Kidney epithelial cell (primary cell): Measurements from ENCODE around the gene BCAS3. TPM values are rescaled to one million over a fixed set of nuclear protein-coding genes. Genes with fewer than 3 reads are reported as not detected.

ENCODE experiments used
- DNase-seq: peaks from one replicate; pipeline ENCODE4 v3.0.0-alpha.2; 2010; ENCODE audit warnings: low read depth
- H3K27me3 ChIP-seq: 2 replicates; pipeline ENCODE4 v1.6.0; 2011; ENCODE audit warnings: low read length; ENCODE audit not compliant: control insufficient read depth, insufficient read depth
- H3K36me3 ChIP-seq: 2 replicates; pipeline ENCODE4 v1.5.1; 2011; ENCODE audit warnings: low read length; ENCODE audit not compliant: control insufficient read depth, insufficient read depth
- H3K4me3 ChIP-seq: 2 replicates; pipeline ENCODE4 v1.5.1; 2011; ENCODE audit warnings: low read depth, mild to moderate bottlenecking, control low read depth, low read length
- total RNA-seq: library from RNA; depleted of rRNA; stranded (reverse); fragments of >200 nt; gene quantifications from 2 replicates; pipeline ENCODE4 v1.2.3, GENCODE V29; 2015
- TF ChIP-seq, protein P1 (sequence below): IDR thresholded peaks from 2 replicates; pipeline ENCODE4 v1.5.1; 2011; ENCODE audit warnings: mild to moderate bottlenecking, moderate library complexity, low read length, control low read depth, inconsistent platforms; ENCODE audit not compliant: insufficient read depth, poor library complexity, severe bottlenecking

Gene BCAS3
- total RNA-seq, 1 donor from 2014 or later, result 26.7 TPM

DNA sequence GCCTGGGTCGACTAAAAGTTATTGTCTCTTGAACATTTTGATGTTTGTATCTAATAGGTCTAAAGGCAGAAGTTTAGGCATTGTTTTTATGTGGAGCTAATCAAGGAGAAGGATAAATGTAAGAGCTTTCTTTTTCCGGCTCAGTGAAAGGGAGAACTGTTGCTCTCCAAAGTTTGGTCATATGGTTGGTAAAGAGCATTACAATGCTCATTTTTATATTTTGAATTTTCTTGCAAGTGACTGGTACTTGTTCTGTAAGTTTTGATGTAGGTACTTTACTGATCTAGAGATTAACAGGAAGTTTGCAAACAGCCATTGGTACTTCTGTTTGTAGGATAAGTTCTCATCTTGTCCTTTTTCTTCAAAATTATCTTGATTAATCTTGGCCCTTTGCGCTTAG lies 30.9 kb upstream of the BCAS3 start:
- TF ChIP-seq, protein P1, sequence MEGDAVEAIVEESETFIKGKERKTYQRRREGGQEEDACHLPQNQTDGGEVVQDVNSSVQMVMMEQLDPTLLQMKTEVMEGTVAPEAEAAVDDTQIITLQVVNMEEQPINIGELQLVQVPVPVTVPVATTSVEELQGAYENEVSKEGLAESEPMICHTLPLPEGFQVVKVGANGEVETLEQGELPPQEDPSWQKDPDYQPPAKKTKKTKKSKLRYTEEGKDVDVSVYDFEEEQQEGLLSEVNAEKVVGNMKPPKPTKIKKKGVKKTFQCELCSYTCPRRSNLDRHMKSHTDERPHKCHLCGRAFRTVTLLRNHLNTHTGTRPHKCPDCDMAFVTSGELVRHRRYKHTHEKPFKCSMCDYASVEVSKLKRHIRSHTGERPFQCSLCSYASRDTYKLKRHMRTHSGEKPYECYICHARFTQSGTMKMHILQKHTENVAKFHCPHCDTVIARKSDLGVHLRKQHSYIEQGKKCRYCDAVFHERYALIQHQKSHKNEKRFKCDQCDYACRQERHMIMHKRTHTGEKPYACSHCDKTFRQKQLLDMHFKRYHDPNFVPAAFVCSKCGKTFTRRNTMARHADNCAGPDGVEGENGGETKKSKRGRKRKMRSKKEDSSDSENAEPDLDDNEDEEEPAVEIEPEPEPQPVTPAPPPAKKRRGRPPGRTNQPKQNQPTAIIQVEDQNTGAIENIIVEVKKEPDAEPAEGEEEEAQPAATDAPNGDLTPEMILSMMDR, result no peak
- Histone ChIP-seq H3K27me3 (no peaks in the 10 kb centered on the region), H3K36me3 (no peaks in the 10 kb centered on the region), H3K4me3 (no peak overlapping the region)
- DNase-seq, result no peak

DNA sequence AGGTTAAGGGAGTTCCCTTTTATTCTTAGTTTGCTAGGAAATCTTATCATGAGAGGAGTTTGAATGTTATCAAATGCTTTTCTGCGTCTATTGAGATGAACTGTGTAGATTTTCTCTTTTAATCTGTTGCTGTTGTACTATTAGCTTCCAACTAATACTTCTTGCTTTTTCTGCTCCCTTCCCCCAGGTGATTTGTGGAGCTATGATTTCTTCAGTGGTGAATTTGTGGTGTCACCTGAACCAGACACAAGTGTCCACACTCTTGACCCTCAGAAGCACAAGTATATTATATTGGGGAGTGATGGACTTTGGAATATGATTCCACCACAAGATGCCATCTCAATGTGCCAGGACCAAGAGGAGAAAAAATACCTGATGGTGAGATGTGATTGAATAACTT lies 29.9 kb upstream of the BCAS3 start:
- no peaks in the 10 kb centered on the region for H3K27me3 ChIP-seq
- no peaks in the 10 kb centered on the region for H3K36me3 ChIP-seq
- DNase-seq, result no peak
- H3K4me3 ChIP-seq, result no peak overlapping the region
- TF ChIP-seq, protein P1, result no peak

DNA sequence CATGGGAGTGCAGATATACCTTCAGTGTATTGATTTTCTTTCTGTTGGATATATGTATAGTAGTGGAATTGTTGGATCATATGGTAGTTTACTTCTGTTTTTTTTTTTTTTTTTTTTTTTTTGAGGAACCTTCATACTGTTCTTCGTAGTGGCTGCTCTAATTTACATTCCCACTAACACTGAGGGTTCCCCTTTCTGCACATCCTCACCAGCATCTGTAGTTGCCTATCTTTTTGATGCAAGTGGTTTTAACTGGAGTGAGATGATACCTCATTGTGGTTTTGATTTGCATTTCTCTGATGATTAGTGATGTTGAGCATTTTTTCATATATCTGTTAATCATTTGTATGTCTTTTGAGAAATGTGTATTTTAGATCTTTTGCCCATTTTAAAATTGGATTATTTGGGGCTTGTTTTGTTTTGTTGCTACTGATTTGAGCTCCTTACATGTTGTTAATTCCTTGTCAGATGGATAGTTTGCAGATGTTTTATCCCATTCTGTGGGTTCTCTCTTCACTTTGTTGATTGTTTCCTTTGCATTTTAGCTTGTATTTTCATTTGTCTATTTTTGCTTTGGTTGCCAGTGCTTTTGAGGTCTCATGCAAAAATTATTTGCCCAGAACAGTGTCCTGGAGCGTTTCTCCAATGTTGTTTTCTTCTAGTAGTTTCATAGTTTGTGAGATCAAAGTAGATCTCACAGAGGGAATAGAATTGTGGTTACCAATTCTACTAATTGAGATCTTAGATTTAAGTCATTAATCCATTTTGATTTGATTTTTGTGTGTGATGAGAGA lies 25.0 kb upstream of the BCAS3 start:
- TF ChIP-seq, protein P1, result no peak
- H3K4me3 ChIP-seq, result no peak overlapping the region
- H3K36me3 ChIP-seq, result no peaks in the 10 kb centered on the region
- DNase-seq, result no peak
- no peaks in the 10 kb centered on the region for H3K27me3 ChIP-seq

DNA sequence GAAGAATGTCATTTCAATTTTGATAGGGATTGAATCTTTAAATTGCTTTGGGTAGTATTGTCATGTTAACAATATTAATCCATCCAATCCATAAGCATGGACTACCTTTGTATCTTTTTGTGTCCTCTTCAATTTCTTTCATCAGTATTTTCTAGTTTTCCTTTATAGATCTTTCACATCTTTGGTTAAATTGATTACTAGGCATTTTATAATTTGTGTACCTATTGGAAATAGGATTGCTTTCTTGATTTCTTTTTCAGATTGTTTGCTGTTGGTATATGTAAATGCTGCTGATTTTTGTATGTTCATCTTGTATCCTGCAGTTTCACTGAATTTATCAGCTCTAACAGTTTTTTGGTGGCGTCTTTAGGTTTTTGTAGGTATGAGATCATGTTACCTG lies 24.1 kb upstream of the BCAS3 start:
- TF ChIP-seq, protein P1, result no peak
- Histone ChIP-seq H3K4me3 (no peak overlapping the region), H3K36me3 (no peaks in the 10 kb centered on the region), H3K27me3 (no peaks in the 10 kb centered on the region)
- no peak for DNase-seq

DNA sequence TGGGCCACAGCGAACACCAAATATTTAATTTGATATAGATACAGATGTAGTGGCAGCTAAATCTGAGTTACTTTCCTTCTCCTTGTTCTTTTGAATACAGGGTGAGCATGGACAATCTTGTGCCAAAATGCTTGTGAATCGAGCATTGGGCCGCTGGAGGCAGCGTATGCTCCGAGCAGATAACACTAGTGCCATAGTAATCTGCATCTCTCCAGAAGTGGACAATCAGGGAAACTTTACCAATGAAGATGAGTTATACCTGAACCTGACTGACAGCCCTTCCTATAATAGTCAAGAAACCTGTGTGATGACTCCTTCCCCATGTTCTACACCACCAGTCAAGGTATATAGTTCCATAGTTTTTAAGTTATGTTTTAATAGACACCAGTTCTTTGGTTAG lies 21.2 kb upstream of the BCAS3 start:
- TF ChIP-seq, protein P1, result no peak

DNA sequence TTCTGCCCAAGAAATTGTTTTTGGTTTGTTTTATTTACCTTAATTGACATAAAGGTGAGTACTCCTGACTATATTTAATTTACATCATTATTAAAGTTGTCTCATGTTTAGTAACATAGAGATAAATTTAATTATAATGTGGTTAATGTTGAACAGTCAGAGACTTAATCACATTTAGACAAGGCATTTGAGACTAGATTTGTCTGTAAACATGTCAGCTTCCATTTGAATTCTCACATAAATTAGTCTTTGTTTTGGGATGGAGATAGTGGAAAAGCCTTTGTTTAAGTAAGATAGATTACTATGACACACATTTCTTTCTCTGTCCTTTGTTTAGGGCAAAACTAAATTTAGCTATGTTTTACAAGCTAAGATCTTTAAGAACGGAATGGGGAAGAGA lies 18.5 kb upstream of the BCAS3 start:
- no peaks in the 10 kb centered on the region for H3K36me3 ChIP-seq
- no peak overlapping the region for H3K4me3 ChIP-seq
- TF ChIP-seq, protein P1, result no peak
- no peak for DNase-seq
- no peaks in the 10 kb centered on the region for H3K27me3 ChIP-seq

More for the DNA sequence above, 21.2 kb upstream of the BCAS3 start:
- H3K27me3 ChIP-seq, result no peaks in the 10 kb centered on the region
- no peak for DNase-seq
- H3K36me3 ChIP-seq, result no peaks in the 10 kb centered on the region
- H3K4me3 ChIP-seq, result no peak overlapping the region
